Measurements from ENCODE around the gene RAB25.
A peak's percentile ranks its signal among the peaks of the same experiment; 100 is the strongest.

Gene RAB25

DNA sequence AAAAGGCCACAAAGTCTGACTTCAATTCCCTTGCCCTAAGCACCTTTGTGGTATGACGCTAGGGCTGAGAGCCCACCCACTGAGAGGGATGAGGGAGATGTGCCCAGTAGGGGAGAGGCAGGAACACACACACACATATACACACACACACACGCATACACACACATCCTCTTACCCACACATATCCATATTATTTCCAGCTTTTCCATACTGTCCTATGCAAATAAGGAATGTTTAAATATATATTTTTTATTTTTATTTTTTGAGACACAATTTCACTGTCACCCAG is 3.0 kb downstream of the RAB25 start (continued):
- TF ChIP-seq, protein P1, sequence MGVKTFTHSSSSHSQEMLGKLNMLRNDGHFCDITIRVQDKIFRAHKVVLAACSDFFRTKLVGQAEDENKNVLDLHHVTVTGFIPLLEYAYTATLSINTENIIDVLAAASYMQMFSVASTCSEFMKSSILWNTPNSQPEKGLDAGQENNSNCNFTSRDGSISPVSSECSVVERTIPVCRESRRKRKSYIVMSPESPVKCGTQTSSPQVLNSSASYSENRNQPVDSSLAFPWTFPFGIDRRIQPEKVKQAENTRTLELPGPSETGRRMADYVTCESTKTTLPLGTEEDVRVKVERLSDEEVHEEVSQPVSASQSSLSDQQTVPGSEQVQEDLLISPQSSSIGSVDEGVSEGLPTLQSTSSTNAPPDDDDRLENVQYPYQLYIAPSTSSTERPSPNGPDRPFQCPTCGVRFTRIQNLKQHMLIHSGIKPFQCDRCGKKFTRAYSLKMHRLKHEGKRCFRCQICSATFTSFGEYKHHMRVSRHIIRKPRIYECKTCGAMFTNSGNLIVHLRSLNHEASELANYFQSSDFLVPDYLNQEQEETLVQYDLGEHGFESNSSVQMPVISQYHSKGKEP (tag by site-specific recombination; IDR thresholded peaks at IDR 0.05): no peak
- peak; percentile 55; the same call in 1 of the 2 replicates for TF ChIP-seq EGR2 (tag by site-specific recombination; IDR thresholded peaks at IDR 0.05; ENCODE audit: low read depth)
- TF ChIP-seq SP7 (tag by site-specific recombination; IDR thresholded peaks at IDR 0.05): 0 out of 2 replicates have a peak, but pooled peaks have one; percentile 18
- TF ChIP-seq ZNF555 (tag by site-specific recombination; conservative IDR thresholded peaks at IDR 0.05): no peak

DNA sequence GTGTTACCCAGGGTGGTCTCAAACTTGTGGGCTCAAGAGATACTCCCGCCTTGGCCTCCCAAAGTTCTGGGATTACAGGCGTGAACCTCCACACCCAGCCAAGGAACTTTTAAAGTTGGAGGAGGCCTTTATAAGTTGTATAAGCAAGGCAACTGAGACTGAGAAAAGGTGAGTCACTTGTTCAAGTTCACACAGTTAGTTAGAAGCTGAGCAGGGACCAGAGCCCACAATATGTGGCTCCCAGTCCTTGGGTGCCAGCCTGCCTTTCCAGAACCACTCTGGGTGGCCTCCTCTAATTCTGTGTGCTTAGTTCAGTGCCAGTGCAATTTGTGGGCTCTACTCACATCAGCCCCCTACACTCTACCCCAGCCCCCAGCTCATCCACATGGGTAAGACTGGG is 3.7 kb downstream of the RAB25 start:
- H3K4me3 ChIP-seq (ENCODE audit: low read depth, low read length): no peak overlapping the region
- POLR2A ChIA-PET: interaction anchor here (0.5 kb wide), 1 partner anchor 233 kb away, joined by 7 read pairs; no protein-coding TSS in a partner anchor
- TF ChIP-seq ZNF157 (tag by site-specific recombination; IDR thresholded peaks at IDR 0.05) (no peak), ZNF600 (tag by site-specific recombination; IDR thresholded peaks at IDR 0.05) (no peak), KLF8 (tag by site-specific recombination; IDR thresholded peaks at IDR 0.05) (no peak), ZNF146 (tag by site-specific recombination; IDR thresholded peaks at IDR 0.05) (no peak), ZNF133 (tag by site-specific recombination; IDR thresholded peaks at IDR 0.05) (no peak), SETDB1 (IDR thresholded peaks at IDR 0.05; ENCODE audit: insufficient read length, low read length) (no peak), ZNF704 (tag by site-specific recombination; IDR thresholded peaks at IDR 0.05) (no peak), ZNF112 (tag by site-specific recombination; IDR thresholded peaks at IDR 0.05) (no peak), ZIC2 (tag by site-specific recombination; IDR thresholded peaks at IDR 0.05) (no peak), CTCF (tag by site-specific recombination; IDR thresholded peaks at IDR 0.05) (no peak), ZNF529 (tag by site-specific recombination; IDR thresholded peaks at IDR 0.05; ENCODE audit: insufficient replicate concordance) (no peak), GLIS1 (tag by site-specific recombination; IDR thresholded peaks at IDR 0.05) (no peak), ZNF18 (tag by site-specific recombination; IDR thresholded peaks at IDR 0.05) (no peak), ZBTB1 (tag by site-specific recombination; IDR thresholded peaks at IDR 0.05) (no peak), ZNF266 (tag by site-specific recombination; IDR thresholded peaks at IDR 0.05; ENCODE audit: low read depth) (no peak)
- TF ChIP-seq, protein P2, sequence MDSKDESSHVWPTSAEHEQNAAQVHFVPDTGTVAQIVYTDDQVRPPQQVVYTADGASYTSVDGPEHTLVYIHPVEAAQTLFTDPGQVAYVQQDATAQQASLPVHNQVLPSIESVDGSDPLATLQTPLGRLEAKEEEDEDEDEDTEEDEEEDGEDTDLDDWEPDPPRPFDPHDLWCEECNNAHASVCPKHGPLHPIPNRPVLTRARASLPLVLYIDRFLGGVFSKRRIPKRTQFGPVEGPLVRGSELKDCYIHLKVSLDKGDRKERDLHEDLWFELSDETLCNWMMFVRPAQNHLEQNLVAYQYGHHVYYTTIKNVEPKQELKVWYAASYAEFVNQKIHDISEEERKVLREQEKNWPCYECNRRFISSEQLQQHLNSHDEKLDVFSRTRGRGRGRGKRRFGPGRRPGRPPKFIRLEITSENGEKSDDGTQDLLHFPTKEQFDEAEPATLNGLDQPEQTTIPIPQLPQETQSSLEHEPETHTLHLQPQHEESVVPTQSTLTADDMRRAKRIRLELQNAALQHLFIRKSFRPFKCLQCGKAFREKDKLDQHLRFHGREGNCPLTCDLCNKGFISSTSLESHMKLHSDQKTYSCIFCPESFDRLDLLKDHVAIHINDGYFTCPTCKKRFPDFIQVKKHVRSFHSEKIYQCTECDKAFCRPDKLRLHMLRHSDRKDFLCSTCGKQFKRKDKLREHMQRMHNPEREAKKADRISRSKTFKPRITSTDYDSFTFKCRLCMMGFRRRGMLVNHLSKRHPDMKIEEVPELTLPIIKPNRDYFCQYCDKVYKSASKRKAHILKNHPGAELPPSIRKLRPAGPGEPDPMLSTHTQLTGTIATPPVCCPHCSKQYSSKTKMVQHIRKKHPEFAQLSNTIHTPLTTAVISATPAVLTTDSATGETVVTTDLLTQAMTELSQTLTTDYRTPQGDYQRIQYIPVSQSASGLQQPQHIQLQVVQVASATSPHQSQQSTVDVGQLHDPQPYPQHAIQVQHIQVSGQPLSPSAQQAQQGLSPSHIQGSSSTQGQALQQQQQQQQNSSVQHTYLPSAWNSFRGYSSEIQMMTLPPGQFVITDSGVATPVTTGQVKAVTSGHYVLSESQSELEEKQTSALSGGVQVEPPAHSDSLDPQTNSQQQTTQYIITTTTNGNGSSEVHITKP (tag by site-specific recombination; IDR thresholded peaks at IDR 0.05): no peak
- TF ChIP-seq, protein P3, sequence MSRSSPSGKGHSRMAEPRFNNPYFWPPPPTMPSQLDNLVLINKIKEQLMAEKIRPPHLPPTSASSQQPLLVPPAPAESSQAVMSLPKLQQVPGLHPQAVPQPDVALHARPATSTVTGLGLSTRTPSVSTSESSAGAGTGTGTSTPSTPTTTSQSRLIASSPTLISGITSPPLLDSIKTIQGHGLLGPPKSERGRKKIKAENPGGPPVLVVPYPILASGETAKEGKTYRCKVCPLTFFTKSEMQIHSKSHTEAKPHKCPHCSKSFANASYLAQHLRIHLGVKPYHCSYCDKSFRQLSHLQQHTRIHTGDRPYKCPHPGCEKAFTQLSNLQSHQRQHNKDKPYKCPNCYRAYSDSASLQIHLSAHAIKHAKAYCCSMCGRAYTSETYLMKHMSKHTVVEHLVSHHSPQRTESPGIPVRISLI (tag by site-specific recombination; IDR thresholded peaks at IDR 0.05): no peak
- TF ChIP-seq, protein P4, sequence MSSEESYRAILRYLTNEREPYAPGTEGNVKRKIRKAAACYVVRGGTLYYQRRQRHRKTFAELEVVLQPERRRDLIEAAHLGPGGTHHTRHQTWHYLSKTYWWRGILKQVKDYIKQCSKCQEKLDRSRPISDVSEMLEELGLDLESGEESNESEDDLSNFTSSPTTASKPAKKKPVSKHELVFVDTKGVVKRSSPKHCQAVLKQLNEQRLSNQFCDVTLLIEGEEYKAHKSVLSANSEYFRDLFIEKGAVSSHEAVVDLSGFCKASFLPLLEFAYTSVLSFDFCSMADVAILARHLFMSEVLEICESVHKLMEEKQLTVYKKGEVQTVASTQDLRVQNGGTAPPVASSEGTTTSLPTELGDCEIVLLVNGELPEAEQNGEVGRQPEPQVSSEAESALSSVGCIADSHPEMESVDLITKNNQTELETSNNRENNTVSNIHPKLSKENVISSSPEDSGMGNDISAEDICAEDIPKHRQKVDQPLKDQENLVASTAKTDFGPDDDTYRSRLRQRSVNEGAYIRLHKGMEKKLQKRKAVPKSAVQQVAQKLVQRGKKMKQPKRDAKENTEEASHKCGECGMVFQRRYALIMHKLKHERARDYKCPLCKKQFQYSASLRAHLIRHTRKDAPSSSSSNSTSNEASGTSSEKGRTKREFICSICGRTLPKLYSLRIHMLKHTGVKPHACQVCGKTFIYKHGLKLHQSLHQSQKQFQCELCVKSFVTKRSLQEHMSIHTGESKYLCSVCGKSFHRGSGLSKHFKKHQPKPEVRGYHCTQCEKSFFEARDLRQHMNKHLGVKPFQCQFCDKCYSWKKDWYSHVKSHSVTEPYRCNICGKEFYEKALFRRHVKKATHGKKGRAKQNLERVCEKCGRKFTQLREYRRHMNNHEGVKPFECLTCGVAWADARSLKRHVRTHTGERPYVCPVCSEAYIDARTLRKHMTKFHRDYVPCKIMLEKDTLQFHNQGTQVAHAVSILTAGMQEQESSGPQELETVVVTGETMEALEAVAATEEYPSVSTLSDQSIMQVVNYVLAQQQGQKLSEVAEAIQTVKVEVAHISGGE (tag by site-specific recombination; conservative IDR thresholded peaks at IDR 0.05; ENCODE audit: low read depth): no peak
- H3K9me3 ChIP-seq (ENCODE audit: control insufficient read depth, insufficient read depth, low read depth, low read length): no peaks in the 10 kb centered on the region
- H3K4me1 ChIP-seq (ENCODE audit: control insufficient read depth, insufficient read depth, low read length): peaks cover 4% of the 10 kb centered on the region; the same call in 1 of the 2 replicates
- no peaks in the 10 kb centered on the region for H3K36me3 ChIP-seq (ENCODE audit: control insufficient read depth in 2 of 2, insufficient read depth in 1 of 2, low read length in 2 of 2)
- CTCF ChIA-PET: interaction anchor here (0.5 to 7.2 kb wide), 17 partner anchors 9 to 254 kb away, joined by 3 to 65 read pairs (median 5); partner anchors contain the start of genes KHDC4, SSR2 and UBQLN4
- H3K27ac ChIP-seq (ENCODE audit: extremely low read depth, low read depth, low read length): no peak overlapping the region

Measured in HEK293 (cell line).